ENCODE results near the gene VSTM2L. TPM values are rescaled to one million over a fixed set of nuclear protein-coding genes. Genes with fewer than 3 reads are reported as not detected.

Gene VSTM2L
- polyA plus RNA-seq, 1 of the 3 experiments (the other 2 are of a cell fraction): 5.1 TPM

DNA sequence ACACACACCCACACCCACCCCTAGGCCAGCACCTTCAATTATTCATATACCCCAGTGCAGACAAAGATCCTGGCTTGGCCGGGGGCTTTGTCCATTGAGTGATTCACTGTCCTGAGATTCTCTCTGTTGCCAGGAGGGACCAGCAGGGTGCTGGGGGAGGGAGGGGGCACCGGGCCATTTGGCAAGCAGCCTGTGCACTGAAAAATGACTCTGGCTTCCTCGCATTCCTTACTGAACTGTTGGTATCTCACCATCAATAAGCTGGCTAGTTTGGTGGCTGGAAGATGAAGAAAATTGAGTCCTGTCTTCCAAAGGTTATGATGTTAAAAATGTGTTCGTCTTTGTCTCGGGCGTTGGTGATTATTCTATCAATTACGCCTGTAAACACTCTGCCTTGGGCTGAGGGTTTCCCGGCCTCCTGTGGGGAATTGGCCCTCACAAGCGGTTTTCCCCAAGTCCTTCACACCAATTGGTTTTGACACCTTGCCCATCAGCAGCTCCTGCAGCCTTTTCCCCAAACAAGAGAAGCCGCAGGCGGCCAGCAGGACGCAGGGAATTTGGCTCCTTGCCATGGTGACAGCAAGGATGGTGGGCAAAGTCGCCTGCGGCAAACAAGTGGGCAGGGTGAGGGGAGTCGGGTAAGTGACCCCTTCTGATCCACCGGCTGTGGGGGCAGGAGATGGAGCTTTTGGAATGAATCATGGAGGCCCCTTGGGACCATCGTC lies 4.9 kb downstream of the VSTM2L start (continued):
- TF ChIP-seq TEAD4 (IDR thresholded peaks at IDR 0.05; ENCODE audit: borderline replicate concordance, insufficient read depth) (peak; percentile 86), FOSL2 (IDR thresholded peaks at IDR 0.05; ENCODE audit: borderline replicate concordance, low read depth) (peak; percentile 78), SIN3A (IDR thresholded peaks at IDR 0.05; ENCODE audit: borderline replicate concordance, low read depth, low read length) (no peak), SMC3 (IDR thresholded peaks at IDR 0.05; ENCODE audit: low read depth, low read length) (no peak), CHD2 (IDR thresholded peaks at IDR 0.05; ENCODE audit: low read length, partially characterized antibody) (peak; percentile 67), FOXJ3 (CRISPR knock-in tag; IDR thresholded peaks at IDR 0.05) (no peak), EZH2phosphoT487 (IDR thresholded peaks at IDR 0.05; ENCODE audit: borderline replicate concordance, low read depth) (no peak), FOXM1 (IDR thresholded peaks at IDR 0.05; ENCODE audit: low read depth) (no peak), GABPA (IDR thresholded peaks at IDR 0.05; ENCODE audit: low read depth) (no peak), RXRA (IDR thresholded peaks at IDR 0.05; ENCODE audit: borderline replicate concordance, low read depth) (peak; percentile 54; the same call in 1 of the 2 replicates), YY1 (IDR thresholded peaks at IDR 0.05; ENCODE audit: low read depth) (no peak), TAF1 (IDR thresholded peaks at IDR 0.05; ENCODE audit: borderline replicate concordance, low read depth, low read length) (no peak), EP300 (IDR thresholded peaks at IDR 0.05; ENCODE audit: borderline replicate concordance in 1 of 2, low read depth in 1 of 2, low read length in 1 of 2) (peak; percentile 42 to 78), RFX5 (IDR thresholded peaks at IDR 0.05; ENCODE audit: low read length) (peak; percentile 87), TCF12 (IDR thresholded peaks at IDR 0.05) (peak; percentile 87), NFIC (IDR thresholded peaks at IDR 0.05; ENCODE audit: borderline replicate concordance) (peak; percentile 98), GATA2 (CRISPR knock-in tag; IDR thresholded peaks at IDR 0.05) (peak; percentile 49), ELF1 (IDR thresholded peaks at IDR 0.05) (no peak)
- TF ChIP-seq, protein P1, sequence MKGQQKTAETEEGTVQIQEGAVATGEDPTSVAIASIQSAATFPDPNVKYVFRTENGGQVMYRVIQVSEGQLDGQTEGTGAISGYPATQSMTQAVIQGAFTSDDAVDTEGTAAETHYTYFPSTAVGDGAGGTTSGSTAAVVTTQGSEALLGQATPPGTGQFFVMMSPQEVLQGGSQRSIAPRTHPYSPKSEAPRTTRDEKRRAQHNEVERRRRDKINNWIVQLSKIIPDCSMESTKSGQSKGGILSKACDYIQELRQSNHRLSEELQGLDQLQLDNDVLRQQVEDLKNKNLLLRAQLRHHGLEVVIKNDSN (IDR thresholded peaks at IDR 0.05; ENCODE audit: borderline replicate concordance, low read depth): no peak
- TF ChIP-seq, protein P2, sequence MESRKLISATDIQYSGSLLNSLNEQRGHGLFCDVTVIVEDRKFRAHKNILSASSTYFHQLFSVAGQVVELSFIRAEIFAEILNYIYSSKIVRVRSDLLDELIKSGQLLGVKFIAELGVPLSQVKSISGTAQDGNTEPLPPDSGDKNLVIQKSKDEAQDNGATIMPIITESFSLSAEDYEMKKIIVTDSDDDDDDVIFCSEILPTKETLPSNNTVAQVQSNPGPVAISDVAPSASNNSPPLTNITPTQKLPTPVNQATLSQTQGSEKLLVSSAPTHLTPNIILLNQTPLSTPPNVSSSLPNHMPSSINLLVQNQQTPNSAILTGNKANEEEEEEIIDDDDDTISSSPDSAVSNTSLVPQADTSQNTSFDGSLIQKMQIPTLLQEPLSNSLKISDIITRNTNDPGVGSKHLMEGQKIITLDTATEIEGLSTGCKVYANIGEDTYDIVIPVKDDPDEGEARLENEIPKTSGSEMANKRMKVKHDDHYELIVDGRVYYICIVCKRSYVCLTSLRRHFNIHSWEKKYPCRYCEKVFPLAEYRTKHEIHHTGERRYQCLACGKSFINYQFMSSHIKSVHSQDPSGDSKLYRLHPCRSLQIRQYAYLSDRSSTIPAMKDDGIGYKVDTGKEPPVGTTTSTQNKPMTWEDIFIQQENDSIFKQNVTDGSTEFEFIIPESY (IDR thresholded peaks at IDR 0.05; ENCODE audit: borderline replicate concordance, low read depth): 0 out of 2 replicates have a peak, but pooled peaks have one; percentile 12
- TF ChIP-seq, protein P3, sequence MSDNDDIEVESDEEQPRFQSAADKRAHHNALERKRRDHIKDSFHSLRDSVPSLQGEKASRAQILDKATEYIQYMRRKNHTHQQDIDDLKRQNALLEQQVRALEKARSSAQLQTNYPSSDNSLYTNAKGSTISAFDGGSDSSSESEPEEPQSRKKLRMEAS (IDR thresholded peaks at IDR 0.05; ENCODE audit: low read depth): peak; percentile 51; the same call in 1 of the 2 replicates
- TF ChIP-seq, protein P4, sequence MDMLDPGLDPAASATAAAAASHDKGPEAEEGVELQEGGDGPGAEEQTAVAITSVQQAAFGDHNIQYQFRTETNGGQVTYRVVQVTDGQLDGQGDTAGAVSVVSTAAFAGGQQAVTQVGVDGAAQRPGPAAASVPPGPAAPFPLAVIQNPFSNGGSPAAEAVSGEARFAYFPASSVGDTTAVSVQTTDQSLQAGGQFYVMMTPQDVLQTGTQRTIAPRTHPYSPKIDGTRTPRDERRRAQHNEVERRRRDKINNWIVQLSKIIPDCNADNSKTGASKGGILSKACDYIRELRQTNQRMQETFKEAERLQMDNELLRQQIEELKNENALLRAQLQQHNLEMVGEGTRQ (IDR thresholded peaks at IDR 0.05; ENCODE audit: borderline replicate concordance, low read depth, low read length): no peak
- TF ChIP-seq, protein P5, sequence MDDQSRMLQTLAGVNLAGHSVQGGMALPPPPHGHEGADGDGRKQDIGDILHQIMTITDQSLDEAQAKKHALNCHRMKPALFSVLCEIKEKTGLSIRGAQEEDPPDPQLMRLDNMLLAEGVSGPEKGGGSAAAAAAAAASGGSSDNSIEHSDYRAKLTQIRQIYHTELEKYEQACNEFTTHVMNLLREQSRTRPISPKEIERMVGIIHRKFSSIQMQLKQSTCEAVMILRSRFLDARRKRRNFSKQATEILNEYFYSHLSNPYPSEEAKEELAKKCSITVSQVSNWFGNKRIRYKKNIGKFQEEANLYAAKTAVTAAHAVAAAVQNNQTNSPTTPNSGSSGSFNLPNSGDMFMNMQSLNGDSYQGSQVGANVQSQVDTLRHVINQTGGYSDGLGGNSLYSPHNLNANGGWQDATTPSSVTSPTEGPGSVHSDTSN (IDR thresholded peaks at IDR 0.05): peak; percentile 86

Measured in SK-N-SH (cell line).